ENCODE results near the gene KIRREL3.

Gene KIRREL3

DNA sequence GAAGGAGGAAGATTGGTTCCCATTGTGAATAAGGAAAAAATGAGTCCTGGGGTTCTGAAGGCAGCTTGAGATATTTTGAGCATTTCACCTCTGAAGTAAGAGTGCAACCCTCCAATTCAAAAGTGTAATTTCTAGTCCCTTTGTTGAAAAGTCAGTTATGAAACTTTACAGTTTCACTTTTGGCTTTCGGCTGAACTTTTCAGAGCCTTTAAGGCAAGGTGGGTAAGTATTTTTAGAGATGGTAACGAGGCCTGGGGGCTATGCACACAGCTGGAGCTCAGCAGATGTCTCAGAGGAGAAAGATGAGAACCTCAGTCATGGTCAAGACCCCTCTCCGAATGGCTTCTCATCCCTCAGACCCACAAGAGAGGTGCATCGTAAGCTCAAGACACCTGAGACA, 267.6 kb downstream of the KIRREL3 start:
- DNase-seq = no peak

DNA sequence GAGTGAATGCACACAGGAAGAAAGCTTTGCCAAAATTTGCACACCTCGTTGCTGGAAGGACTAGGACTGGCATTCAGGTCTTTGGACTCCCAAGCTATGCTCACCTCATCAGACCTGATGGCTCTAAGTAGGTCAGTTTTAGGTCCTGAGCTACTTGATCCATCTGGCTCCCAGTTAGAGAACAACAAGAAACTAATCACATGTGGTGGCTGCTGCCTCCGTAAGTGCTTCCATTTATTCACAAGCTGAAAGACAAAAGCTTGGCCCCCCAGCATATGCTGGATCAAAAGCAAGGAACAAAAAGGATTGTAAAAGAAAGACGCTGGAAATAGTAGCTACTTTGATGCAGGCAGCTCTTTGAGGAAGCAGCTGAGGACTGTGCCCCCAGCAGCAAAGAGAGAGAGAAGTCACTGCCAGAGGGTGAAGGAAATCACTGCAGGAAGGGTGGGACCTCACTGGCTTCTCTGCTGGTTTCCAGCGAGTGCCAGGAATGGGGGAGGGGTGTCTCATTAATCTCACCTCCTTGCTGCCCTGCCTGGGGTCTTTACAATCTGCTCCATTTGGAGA, 268.9 kb downstream of the KIRREL3 start:
- no peak for DNase-seq

DNA sequence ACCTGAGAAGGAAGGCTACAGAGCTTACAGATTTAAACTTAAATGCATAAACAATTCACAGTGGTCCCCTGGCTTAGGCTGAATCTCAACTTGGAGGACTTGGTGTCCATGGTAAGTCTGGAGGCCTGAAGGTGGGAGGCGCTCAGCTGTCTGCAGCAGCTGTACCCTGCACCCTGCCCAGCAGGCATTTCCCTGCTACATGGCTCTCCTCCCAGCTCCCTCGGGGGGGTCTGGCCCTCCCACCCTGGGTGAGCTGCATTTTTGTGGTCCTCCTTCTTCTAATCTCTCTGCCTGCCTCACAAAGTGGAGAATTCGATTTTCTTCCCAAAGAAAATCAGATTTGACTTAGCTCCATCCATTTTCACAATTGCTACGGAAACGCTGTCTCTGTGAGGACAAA, 273.2 kb downstream of the KIRREL3 start:
- DNase-seq = no peak

DNA sequence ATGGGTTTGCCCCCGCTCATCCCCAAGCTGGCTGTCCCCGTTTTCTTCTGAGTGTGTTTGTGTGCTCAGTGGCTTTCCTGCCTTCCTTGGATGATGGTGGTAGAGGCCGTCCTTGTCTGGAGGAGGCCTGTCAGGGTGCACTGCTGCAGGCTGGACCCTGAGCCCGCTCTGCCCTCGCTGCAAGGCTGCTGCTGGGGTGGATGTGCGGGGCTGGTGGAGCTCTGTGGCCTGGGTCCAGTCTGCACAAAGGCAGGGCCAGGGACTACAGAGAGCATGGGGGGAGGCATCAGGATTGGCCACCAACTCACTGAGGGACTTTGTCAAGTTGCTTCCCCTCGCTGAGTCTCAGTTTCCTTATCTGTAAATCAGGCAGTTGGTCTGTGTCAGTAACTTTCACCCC, 275.0 kb downstream of the KIRREL3 start:
- DNase-seq = no peak

DNA sequence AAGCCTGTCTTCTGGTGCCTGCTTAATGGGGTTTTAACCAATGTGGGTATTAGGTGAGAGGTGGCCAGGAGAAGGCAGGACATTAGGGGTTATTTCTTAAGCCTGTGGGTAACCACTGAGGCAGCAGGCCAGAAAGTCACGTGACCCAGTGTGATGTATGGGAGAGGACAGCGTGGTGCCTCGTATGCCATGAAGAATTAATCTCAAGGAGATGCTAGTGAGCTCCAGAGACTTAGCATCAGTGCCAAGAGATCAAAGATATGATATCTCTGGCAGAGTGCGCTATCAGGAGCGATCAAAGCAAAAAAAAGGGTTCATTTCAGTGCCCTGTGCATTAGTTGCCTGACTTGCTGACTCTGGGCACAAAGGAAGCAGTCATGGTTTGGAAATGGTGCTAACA, 275.5 kb downstream of the KIRREL3 start:
- DNase-seq = no peak

DNA sequence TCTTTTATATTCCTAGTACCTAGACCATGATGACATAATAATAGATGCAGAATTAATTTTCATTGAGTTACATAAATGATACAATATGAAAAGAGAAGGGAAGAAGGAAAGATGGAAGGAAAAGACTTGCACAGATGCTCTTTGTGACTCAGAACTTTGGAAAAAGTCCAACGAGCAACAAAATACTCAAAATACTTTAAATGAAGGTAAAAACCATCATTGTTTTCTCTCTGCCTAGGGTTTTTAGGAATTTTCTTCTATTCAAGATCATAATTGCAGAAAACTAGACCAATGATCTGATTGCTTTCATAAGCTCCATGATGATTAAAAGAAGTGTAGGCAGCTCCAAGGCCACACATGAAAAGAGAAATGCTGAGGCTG, 276.9 kb downstream of the KIRREL3 start:
- no peak for DNase-seq

DNA sequence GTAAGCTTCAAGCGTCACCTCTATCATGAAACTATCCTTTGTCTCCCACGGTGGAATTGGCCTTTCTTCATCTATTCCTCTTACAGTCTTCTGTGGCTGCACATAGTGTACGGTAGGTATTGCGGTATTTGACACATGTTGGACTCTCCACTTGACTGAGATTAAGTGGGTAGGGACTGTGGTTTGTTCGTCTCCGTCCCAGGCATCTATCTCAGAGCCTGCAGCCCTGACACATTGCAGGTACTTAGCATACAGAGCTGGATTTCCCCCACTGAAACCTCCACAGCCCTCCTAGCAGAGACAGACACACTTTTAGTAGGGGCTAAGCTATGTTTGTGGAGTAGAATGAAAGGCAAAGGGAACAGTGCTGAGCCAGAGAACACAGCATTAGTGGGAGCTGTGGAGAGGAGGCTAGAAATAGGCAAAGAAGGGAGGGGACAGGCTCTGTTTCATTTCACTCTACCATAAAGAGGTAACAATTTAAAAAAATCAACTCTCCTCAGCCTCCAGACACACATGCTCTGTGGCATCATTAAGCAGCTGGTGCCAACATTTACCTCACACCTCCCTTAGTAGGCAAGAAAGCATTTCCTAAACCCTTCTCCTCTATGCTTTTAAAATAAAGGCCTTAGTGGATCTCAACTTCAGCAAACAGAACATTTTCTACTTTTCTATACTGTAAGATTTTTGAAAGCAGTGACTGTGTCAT, 277.5 kb downstream of the KIRREL3 start:
- DNase-seq = no peak

DNA sequence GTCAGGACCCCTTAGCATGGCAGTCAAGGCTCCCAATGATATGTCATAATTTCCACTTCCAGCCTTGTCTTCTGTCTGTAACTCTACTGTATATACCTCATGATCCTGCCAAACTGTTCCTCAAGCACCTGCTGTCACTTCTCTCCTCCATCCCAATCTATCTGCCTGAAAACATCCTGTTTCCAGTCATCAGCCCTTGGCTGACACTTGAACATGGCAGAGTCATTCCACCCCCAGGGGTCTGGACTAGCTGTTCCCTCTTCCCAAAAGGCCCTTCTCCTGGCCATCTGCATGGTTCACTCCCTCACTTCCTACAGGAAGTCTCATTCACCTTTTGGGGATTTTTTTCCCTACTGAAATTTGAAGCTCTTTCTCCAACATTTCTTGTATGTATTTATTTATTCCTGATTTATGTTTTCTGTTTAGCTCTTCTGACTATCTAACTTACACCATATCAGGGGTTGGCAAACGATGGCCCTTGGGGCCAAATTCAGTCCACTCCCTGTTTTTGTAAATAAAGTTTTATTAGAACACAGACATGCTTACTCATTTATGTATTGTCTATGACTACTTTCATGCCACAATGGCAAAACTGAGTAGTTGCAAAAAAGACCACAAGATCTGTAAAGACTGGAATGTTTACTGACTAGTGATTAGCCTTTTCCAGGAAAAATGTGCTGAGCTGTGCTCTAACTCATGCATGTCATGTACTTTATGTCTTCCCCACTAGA, 278.4 kb downstream of the KIRREL3 start:
- DNase-seq = no peak

DNA sequence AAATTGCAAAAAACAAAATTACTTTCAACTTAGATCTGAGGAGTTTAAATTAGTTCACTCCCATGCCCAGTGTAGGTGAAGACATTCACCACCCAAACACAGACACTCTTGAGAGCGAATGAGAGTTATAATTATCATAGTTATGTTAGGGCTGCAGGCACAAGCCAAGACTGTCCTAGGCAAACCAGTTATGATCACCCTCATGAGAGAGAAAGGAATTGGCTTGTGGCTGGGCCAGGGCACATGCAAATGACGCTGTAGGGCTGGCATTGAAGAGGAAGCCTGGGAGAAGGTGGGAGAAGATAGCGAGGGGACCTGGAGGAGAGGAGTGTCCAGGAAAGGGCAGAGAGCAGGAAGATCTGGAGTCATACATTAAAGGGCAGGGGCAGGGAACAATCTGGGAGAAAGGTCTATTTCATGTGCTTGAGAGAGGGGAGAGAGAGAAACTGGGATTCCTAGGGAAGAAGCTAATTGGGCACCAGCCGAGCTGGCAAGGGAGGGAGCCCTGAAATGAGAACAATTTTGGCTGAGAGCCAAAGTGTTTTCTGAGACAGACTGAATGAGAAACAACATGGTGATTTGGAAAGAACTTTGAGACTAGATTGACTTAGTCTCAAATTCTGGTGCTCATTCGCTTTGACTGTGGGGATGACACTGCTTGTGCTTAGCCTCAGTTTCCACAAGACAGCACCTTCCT, 279.9 kb downstream of the KIRREL3 start:
- no peak for DNase-seq

DNA sequence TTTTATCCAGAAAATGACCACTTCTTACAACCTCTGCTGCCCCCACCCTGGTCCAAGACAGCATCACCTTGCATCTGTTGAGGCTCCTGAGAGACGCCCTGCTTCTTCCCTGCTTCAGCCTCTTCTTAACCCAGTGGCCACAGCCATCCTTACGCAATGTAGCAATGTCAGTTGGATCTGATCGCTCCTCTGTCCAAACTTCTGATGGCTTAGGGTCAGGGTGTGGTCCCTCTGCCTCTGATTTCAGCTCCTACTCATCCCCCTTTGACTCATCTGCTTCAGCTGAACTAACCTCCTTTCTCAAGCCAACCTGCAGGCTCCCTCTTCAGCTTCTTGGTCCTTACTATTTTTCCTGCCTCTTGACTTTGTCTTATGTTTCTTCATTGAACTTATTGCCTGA, 280.8 kb downstream of the KIRREL3 start:
- no peak for DNase-seq

DNA sequence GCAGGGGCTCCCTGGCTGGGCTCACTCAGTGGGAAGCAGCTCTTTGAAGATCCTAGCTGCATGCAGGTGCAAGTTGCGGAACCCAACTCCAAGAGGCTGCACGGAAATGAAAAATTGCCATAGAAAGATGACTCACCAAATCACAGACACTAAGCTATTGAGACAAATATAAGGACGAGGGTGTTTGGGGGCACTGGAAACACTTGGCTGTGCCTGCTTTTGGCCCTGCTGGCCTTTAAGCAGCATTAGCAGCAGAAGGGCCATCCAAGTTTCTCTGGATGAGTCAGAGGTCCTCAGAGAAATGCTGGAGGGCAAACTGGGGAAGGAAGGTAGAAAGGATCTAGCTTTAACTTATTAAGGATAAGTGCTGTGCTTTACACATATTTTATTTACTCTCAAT, 282.3 kb downstream of the KIRREL3 start:
- no peak for DNase-seq

DNA sequence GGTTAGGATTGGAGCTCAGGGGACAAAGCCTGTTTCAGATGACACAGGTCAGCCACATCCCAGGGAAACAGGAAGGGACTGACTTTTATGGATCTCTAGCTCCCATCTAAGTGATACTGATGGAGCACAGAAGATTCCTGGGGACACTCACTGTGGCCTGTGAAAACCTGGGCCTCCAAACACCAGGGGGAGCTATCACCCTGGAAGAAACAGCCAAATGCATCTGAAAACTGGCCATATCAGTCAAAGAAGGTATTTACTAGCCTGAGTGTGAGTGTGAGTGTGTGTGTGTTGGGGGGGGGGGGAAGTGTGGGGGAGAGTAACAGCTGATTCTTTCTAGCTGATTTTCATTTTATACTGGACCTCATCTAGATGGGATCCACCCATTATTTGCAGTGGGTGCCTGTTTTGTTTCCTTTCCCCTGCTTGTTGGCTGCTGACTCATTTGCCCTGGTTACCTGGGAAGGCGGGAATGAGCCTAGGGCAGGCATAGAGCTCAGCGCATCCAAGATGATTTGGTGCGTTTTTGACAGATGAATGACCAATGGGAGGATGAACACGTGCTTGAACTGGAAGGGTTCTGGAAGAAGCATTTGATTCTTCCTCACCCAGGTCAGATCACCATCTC, 284.0 kb downstream of the KIRREL3 start:
- DNase-seq = no peak

DNA sequence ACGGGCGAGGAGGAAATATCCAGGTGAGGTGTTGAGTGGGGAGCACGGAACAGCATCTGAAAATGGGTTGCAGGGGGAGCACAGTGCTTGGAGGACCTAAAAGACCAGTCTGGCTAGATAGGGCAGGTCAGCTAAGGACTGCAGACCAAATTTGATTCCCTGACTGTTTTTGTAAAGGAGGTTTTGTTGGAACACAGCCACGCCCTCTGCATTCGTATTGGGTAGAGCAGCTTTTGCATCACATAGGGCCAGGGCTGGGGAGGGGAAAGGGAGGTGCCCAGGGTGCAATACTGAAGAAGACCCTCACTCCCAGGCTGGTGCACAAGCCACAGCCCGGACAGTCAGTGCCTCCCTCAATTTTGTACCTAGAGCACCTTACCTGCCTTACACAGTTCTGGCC, 286.8 kb downstream of the KIRREL3 start:
- no peak for DNase-seq

DNA sequence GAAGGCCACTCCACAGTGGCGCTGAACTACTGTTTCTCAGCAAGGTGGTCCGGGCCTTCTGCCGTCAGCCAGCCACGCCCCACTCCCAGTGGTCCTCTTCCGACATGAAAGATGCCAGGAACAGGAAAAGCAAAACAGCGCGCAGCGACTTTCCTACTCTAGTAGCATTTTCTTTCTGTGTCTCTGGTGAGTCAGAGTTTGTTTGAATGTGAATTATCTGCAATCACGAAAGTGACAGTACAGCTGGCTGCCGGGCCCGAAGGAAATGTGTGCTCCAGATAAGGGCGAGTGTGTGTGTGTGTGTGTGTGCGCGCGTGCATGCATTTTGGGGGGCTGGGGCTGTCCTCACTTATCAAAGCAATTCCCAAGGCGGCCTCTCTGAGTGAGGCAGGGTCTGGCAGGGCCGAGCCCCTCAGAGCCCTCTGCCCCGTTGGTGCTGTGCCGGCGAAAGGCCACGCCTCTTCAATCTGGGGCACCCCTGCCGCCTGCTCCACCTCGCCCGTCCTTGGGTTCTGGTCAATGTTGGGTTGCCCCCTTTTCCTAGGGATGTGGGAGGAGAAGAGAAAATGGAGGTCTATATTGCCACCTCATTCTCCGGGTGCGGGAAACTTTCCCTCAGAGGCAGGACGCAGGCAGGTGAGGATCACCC, 288.5 kb downstream of the KIRREL3 start:
- DNase-seq = no peak

DNA sequence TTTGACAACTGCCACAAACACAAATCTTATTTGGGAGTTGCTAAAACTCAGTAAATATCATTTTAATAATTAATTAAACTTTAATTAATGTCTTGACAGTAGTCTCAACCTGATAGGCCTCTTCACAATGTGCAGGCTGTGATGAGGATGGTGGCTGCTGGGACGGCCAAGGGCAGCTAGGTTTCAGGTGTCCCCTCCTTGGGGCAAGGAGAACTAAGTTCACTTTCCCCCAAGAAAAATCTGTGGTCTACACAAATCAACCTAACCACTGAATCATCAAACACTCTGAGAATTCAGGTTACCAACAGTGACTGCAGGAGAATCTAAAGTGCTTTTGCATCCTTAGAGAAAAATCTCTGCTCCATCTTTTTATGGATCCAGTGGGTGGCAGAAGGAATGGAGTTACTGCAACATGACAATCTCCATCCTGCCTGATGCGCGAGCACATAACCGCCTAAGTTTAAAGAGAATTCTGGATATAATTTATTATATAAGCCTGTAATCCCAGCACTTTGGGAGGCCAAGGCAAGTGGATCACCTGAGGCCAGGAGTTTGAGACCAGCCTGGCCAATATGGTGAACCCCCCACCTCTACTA, 289.7 kb downstream of the KIRREL3 start:
- DNase-seq = no peak

DNA sequence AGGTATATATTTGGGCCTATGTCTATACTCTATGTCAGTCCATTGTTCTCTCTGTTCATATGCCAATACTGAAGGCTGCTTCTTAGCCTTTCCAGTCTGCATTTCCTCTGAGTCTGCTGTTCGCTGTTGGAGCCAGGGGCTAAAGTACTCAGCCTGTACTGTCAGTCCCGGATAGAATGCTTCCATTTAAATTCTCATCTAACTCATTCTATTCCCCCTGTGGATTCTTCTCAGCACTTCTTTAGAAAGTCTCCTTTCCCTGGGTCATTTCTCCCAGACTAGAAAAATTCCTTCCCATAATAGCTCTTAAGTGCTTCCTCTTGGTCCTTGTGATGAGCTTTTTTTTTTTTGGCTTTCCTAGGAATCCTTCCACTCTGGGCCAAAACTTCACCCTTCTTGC, 293.1 kb downstream of the KIRREL3 start:
- DNase-seq = no peak

DNA sequence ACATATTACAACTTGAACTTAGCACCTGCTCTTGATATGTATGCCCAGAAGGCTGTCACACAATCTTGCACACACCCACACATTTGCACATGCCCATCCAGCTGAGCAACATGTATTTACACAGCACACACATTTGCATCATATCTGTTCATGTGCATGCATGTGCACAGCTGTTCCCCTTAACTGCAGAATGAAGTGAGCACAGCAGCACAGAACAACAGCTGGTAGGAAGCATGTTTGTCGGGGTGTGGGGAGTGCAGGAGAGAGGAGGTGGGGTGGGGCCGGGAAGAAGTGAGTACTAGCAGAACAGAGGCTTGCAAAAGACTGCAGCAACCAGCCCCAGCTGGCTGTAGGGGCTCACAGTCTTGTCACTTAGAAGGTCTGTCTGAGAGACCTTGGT, 296.5 kb downstream of the KIRREL3 start:
- no peak for DNase-seq

DNA sequence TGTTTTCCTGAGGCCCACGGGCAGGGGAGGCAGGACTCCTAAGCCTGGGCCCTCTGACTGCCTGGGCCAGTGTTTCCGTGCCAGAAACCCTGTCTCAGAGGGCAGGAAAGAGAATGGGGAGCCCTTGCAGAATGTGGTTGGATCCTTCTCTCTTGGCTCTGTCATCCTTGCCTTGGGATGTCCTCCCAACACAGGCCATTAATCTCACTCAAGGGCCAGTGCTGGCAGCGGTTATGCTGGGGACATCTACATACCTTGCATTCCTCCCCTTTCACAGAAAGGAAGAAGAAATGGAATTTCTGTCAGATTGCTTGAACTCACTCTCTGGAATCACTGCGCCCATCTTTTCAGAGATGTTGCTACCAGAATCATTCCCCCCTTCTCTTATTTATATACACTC, 296.9 kb downstream of the KIRREL3 start:
- DNase-seq = no peak

DNA sequence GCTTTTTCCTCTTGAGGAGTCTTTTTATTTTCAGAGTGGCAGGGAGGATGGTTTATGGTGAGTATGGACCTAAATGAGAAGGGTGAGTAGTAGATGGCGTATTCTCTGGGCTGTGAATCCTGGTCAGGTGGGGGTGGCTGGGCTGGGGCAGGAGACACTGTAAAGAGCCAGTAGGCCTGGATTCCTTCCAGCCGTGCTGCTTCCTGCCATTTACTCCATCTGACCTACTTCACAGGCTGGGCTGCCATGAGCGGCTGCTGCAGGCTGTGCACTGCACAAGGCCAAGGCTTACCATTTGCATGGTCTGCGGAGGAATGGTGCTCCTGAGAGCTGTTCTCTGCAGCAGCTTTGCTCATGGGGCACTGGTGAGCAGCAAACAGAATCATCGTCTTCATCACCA, 297.6 kb downstream of the KIRREL3 start:
- no peak for DNase-seq

DNA sequence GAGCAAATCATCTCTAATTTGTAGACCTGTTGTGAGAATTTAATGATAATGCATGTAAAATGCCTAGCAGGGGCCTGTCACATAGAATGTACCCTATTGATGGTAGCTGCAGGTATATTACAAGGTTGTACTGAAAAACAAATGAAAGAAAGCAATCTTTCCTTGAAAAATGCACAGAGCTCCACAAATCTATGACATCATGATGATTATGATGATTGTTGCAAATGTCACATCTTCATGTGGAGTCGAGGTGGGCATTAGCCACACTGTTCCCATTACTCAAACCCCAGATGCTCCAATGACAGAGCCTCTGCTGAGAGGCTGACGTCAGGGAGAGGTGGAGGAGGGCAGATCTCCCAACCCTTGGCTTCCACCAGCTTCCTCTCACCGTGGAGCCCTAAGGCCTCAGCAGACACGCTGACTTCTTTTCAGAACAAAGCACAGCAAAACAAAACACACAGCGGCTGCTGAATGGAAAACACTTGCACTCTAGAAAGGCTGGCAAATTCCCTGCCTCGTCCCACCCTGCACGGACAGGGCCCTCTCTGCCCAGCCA, 298.3 kb downstream of the KIRREL3 start:
- no peak for DNase-seq

DNA sequence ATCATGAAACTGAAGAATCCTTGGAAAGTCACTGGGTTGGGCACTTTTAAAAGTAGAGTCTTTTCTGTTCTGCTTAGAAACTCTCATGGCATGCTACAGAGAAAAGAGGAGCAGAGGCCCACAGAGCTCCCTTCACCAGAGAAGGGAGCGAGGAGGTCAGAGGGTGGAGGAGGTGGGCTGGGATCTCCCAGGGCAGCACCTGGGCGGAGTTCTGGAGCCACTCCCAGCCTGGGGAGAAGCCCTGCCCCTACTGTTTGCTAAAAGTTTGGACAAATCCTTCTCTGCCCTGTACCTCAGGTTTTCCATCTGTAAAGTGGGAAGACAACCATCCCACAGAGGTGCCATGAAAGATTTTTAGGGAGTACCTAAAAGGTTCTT, 299.1 kb downstream of the KIRREL3 start:
- DNase-seq = no peak

Measured in NCI-H1694 (cell line).